Esophagus muscularis mucosa (tissue), 4 donors: Measurements from ENCODE around the gene GRK5. TPM values are rescaled to one million over a fixed set of nuclear protein-coding genes. Genes with fewer than 3 reads are reported as not detected.

Source experiments
- DNase-seq: peaks from one replicate; pipeline ENCODE4 v3.0.0-alpha.2; 2017; ENCODE audit errors: extremely low spot score
- H3K27ac ChIP-seq, 4 donors: fragments of 200-600 bp; sonication (generic); replicated peaks in 1 of 4; 1 replicate in 3 of 4; 2 replicates in 1 of 4; pipeline ENCODE4 v1.5.1; 2016 to 2019; ENCODE audit warnings: mild to moderate bottlenecking in 1 of 4
- H3K27me3 ChIP-seq, 4 donors: fragments of 200-600 bp; sonication (generic); one replicate each; pipeline versions ENCODE4 v1.5.1 to v1.6.0; 2016 to 2019
- H3K36me3 ChIP-seq, 4 donors: fragments of 200-600 bp; sonication (generic); one replicate each; pipeline ENCODE4 v1.5.1; 2016 to 2019
- H3K4me1 ChIP-seq, 4 donors: fragments of 200-600 bp; sonication (generic); one replicate each; pipeline ENCODE4 v1.5.1; 2016 to 2019
- H3K4me3 ChIP-seq, 4 donors: fragments of 200-600 bp; sonication (generic); 1 replicate in 2 of 4; 2 replicates in 2 of 4; pipeline ENCODE4 v1.5.1; 2016 to 2019; ENCODE audit warnings: mild to moderate bottlenecking in 4 of 4, moderate library complexity in 1 of 4
- H3K9me3 ChIP-seq, 4 donors: fragments of 200-600 bp; sonication (generic); 1 replicate in 3 of 4; 2 replicates in 1 of 4; pipeline ENCODE4 v1.5.1; 2016 to 2019
- EP300 ChIP-seq: sonication (generic); formaldehyde crosslinking; IDR thresholded peaks from one replicate; pipeline ENCODE4 v1.6.1; 2017; ENCODE audit warnings: antibody characterized with exemption
- POLR2A ChIP-seq: fragments of 450-650 bp; IDR thresholded peaks from one replicate; pipeline ENCODE4 v1.6.1; 2017; ENCODE audit warnings: antibody characterized with exemption, moderate library complexity, mild to moderate bottlenecking, low read depth
- POLR2AphosphoS5 ChIP-seq, 2 donors: sonication (generic); formaldehyde crosslinking; IDR thresholded peaks; one replicate each; pipeline ENCODE4 v1.6.1; 2017; ENCODE audit warnings: antibody characterized with exemption in 2 of 2
- WGBS: methylation state at CpG from one replicate; pipeline ENCODE4 v1.1.5; 2018; 5-methylcytosine and 5-hydroxymethylcytosine counted together
- intact Hi-C: fragments of 100-400 bp; cut with DNase I; formaldehyde crosslinking; loops from one replicate; pipeline ENCODE4 v1.15.1; 2023
- total RNA-seq, 4 donors: library from RNA; depleted of rRNA; stranded (reverse); fragments of >200 nt; gene quantifications; one replicate each; pipeline versions ENCODE4 v1.1.0 to v1.2.1, GENCODE V29; 2016
- TF ChIP-seq, protein P1 (sequence below), 3 experiments: fragments of 200-600 bp in 2 of 3; fragments of 450-650 bp in 1 of 3; sonication (generic) in 2 of 3; IDR thresholded peaks; one replicate each; pipeline ENCODE4 v1.5.1; 2017 to 2019; ENCODE audit warnings: antibody characterized with exemption in 3 of 3, mild to moderate bottlenecking in 2 of 3, moderate library complexity in 1 of 3

The GRK5 gene
- total RNA-seq, 4 donors from 2014 or later: 39.6 to 64.4 (median 50.7) TPM

GRCh38 chr10:119201233-119201632, 6.1 kb upstream of the GRK5 start:
- no peaks in the 10 kb centered on the region for H3K27me3 ChIP-seq
- no peak overlapping the region for H3K4me3 ChIP-seq
- no peaks in the 10 kb centered on the region for H3K36me3 ChIP-seq
- no peak for DNase-seq
- TF ChIP-seq, protein P1, sequence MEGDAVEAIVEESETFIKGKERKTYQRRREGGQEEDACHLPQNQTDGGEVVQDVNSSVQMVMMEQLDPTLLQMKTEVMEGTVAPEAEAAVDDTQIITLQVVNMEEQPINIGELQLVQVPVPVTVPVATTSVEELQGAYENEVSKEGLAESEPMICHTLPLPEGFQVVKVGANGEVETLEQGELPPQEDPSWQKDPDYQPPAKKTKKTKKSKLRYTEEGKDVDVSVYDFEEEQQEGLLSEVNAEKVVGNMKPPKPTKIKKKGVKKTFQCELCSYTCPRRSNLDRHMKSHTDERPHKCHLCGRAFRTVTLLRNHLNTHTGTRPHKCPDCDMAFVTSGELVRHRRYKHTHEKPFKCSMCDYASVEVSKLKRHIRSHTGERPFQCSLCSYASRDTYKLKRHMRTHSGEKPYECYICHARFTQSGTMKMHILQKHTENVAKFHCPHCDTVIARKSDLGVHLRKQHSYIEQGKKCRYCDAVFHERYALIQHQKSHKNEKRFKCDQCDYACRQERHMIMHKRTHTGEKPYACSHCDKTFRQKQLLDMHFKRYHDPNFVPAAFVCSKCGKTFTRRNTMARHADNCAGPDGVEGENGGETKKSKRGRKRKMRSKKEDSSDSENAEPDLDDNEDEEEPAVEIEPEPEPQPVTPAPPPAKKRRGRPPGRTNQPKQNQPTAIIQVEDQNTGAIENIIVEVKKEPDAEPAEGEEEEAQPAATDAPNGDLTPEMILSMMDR (IDR thresholded peaks at IDR 0.05): no peak
- no peak for TF ChIP-seq POLR2AphosphoS5 (IDR thresholded peaks at IDR 0.05)
- H3K4me1 ChIP-seq: peaks cover 7 to 18% (median 12%) of the 10 kb centered on the region in 4 donors
- 94% methylated on average over 1 of the region's 1 CpG for WGBS
- no peak overlapping the region for H3K27ac ChIP-seq
- no peaks in the 10 kb centered on the region for H3K9me3 ChIP-seq
- intact Hi-C loops: loop anchor here (10.0 kb wide), 1 partner anchor 474 kb away; no protein-coding TSS in a partner anchor

GRCh38 chr10:119203006-119203405, 4.4 kb upstream of the GRK5 start:
- Histone ChIP-seq H3K36me3 (no peaks in the 10 kb centered on the region), H3K4me3 (no peak overlapping the region), H3K27ac (no peak overlapping the region), H3K27me3 (no peaks in the 10 kb centered on the region), H3K9me3 (no peaks in the 10 kb centered on the region), H3K4me1 (peaks cover 11 to 22% (median 16%) of the 10 kb centered on the region in 4 donors)
- WGBS: 56% methylated on average over 4 of the region's 4 CpGs
- TF ChIP-seq EP300 (no peak), POLR2A (no peak), POLR2AphosphoS5 (IDR thresholded peaks at IDR 0.05) (no peak)
- TF ChIP-seq, protein P1 (IDR thresholded peaks at IDR 0.05): no peak
- DNase-seq: no peak
- intact Hi-C loops: loop anchor here (2.0 to 10.0 kb wide), 2 partner anchors 298 to 472 kb away; no protein-coding TSS in a partner anchor

GRCh38 chr10:119205894-119206602, 1.3 kb upstream of the GRK5 start:
- WGBS: 56% methylated on average over 12 of the region's 17 CpGs
- peaks cover 24 to 40% (median 37%) of the 10 kb centered on the region in 4 donors for H3K4me1 ChIP-seq
- H3K4me3 ChIP-seq: peak overlapping the region; percentile 74 to 95 (median 83)
- H3K36me3 ChIP-seq: no peaks in the 10 kb centered on the region
- no peaks in the 10 kb centered on the region for H3K9me3 ChIP-seq
- no peaks in the 10 kb centered on the region for H3K27me3 ChIP-seq
- intact Hi-C loops: loop anchor here (2.0 to 10.0 kb wide), 4 partner anchors 46 to 469 kb away; no protein-coding TSS in a partner anchor
- TF ChIP-seq, protein P1 (IDR thresholded peaks at IDR 0.05): no peak
- TF ChIP-seq POLR2A (no peak), POLR2AphosphoS5 (IDR thresholded peaks at IDR 0.05) (peak; percentile 10 to 53), EP300 (no peak)
- peak overlapping the region; percentile 97 to 100 (median 98) for H3K27ac ChIP-seq
- peak; percentile 92 for DNase-seq

DNA sequence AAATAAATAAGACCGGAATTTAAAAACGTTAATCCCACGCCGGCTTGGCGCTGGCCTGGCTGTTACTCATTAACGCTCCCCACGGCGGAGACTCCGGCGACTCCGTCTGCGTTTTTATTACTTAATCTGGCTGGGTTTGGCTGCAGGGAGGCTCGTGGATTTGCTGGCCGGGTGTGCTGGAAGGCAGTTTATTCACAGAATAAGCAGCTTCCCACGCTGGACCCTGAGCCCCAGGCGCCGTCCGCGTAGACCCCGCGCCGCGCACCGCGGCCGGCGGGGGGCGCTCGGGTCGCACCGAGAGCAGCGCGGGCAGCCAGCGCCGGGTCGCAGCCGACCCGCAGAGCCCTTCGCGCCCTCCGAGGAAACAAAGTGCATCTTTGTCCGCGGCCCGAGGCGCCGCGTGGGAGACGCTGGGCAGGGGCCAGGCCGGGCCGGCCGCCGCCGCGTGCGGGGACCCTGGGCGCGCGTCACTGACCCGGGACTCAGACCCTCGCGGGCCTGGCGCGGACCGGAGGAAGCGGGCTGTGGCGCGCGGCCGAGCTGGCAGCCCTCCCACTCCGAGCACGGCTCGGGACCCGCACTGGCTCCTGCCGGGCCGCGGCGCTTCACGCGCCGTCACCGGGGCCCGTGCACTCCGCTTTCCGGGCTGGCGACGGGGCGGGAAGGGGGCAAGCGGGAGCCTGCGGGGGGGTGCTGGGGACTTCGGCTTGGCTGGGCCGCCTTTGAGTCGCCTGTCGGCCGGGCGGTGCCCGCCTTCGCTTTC, 587 bp upstream of the GRK5 start:
- intact Hi-C loops: loop anchor here (2.0 to 10.0 kb wide), 4 partner anchors 46 to 468 kb away; no protein-coding TSS in a partner anchor
- no peaks in the 10 kb centered on the region for H3K9me3 ChIP-seq
- H3K36me3 ChIP-seq: no peaks in the 10 kb centered on the region
- H3K4me1 ChIP-seq: peaks cover 29 to 47% (median 44%) of the 10 kb centered on the region in 4 donors
- no peaks in the 10 kb centered on the region for H3K27me3 ChIP-seq
- peak overlapping the region; percentile 97 to 100 (median 98) for H3K27ac ChIP-seq
- H3K4me3 ChIP-seq: peak overlapping the region; percentile 74 to 95 (median 83)
- peak; percentile 93 for DNase-seq
- no peak for TF ChIP-seq EP300
- TF ChIP-seq, protein P1 (IDR thresholded peaks at IDR 0.05): peak; percentile 87 to 93 (median 91)
- WGBS: under 1% methylated on average over 15 of the region's 97 CpGs
